Adrenal gland (tissue), 19 donors: Measurements from ENCODE around the gene CSTPP1. TPM values are rescaled to one million over a fixed set of nuclear protein-coding genes. Genes with fewer than 3 reads are reported as not detected.
A peak's percentile ranks its signal among the peaks of the same experiment; 100 is the strongest.

ENCODE experiments used
- DNase-seq, 7 donors: peaks; one replicate each; pipeline ENCODE4 v3.0.0-alpha.2; 2019 to 2020
- H3K27ac ChIP-seq, 5 donors: fragments of 200-600 bp; sonication (generic) in 4 of 5; 1 replicate in 3 of 5; 2 replicates in 2 of 5; pipeline versions ENCODE4 v1.5.1 to v1.8.0; 2016 to 2020; ENCODE audit warnings: mild to moderate bottlenecking in 1 of 5
- H3K27me3 ChIP-seq: fragments of 200-600 bp; 2 replicates; pipeline ENCODE4 v1.8.0; 2021
- H3K36me3 ChIP-seq, 2 donors: fragments of 200-600 bp; replicated peaks in 1 of 2; 1 replicate in 1 of 2; 2 replicates in 1 of 2; pipeline versions ENCODE4 v1.5.1 to v1.8.0; 2018 to 2022
- H3K4me1 ChIP-seq, 2 donors: fragments of 200-600 bp; replicated peaks in 1 of 2; 1 replicate in 1 of 2; 2 replicates in 1 of 2; pipeline versions ENCODE4 v1.5.1 to v1.8.0; 2018 to 2021
- H3K4me3 ChIP-seq, 4 donors: fragments of 200-600 bp; sonication (generic) in 3 of 4; one replicate each; pipeline ENCODE4 v1.5.1; 2016 to 2018
- H3K9me3 ChIP-seq, 3 donors: fragments of 200-600 bp; sonication (generic) in 1 of 3; replicated peaks in 1 of 3; 1 replicate in 2 of 3; 2 replicates in 1 of 3; pipeline versions ENCODE4 v1.5.1 to v1.8.0; 2016 to 2021
- CTCF ChIP-seq, 6 experiments: fragments of 450-650 bp in 4 of 6; fragments of 200-600 bp in 2 of 6; sonication (generic) in 1 of 6; IDR thresholded peaks; 1 replicate in 5 of 6; 2 replicates in 1 of 6; pipeline versions ENCODE4 v1.5.1 to v1.8.0; 2016 to 2021; ENCODE audit warnings: antibody characterized with exemption in 6 of 6, mild to moderate bottlenecking in 2 of 6, moderate library complexity in 1 of 6
- POLR2A ChIP-seq, 2 donors: fragments of 450-650 bp; IDR thresholded peaks; one replicate each; pipeline ENCODE4 v1.6.1; 2017; ENCODE audit warnings: antibody characterized with exemption in 2 of 2, mild to moderate bottlenecking in 2 of 2, moderate library complexity in 1 of 2
- WGBS, 4 donors: extraction: QIAGEN DNeasy Blood & Tissue Kit in 2 of 4; methylation state at CpG; one replicate each; pipeline versions ENCODE4 v1.1.5 to v1.1.7; 2013 to 2017; 5-methylcytosine and 5-hydroxymethylcytosine counted together
- intact Hi-C, 2 donors: fragments of 100-400 bp; cut with DNase I; formaldehyde crosslinking; loops; one replicate each; pipeline versions ENCODE4 v1.14.1 to v1.15.0; 2022 to 2023
- long read RNA-seq, 10 donors: library from polyadenylated mRNA in 3 of 10; unstranded in 2 of 10; stranded (forward) in 1 of 10; transcript quantifications; one replicate each; pipeline ENCODE4 v2.0.0 and lab custom pipeline, GENCODE V29; 2021 to 2026
- polyA plus RNA-seq, 3 donors: library from polyadenylated mRNA; stranded (reverse); fragments of 200-250 nt in 2 of 3; fragments of 350-450 nt in 1 of 3; fragmentation: Illumina TruSeq in 1 of 3; extraction: RNeasy Lipid Tissue Mini Kit (QIAGEN cat#74804) in 1 of 3; gene quantifications; one replicate each; pipeline ENCODE4 v1.2.3, GENCODE V29; 2013 to 2014
- total RNA-seq, 9 donors: library from RNA; depleted of rRNA in 4 of 9; stranded (reverse); fragments of >200 nt in 4 of 9; fragments of 120-200 nt in 1 of 9; fragmentation: NEBNext Ultra II Directional in 1 of 9; extraction: Animal tissue kit (Norgen Biotek cat#: 25700) in 1 of 9; gene quantifications; one replicate each; pipeline versions ENCODE4 v1.1.0 to v1.2.4, GENCODE V29; 2013 to 2023
- donor health status: healthy with polysubstance abuse.
- donor health status: Bipolar disorder and iron deficiency.
- donor health status: DM: yes; HTN: yes; CAD: no.
- donor health status: DM: no; HTN: no; CAD: no.
- donor health status: DM: no; HTN: no; CAD: no.
- donor health status: DM: yes; HTN: yes; CAD: no.

CSTPP1 gene
- total RNA-seq (10 to 100 TPM; 17.6 to 63.0 (median 24.7) TPM), polyA plus RNA-seq (10 to 100 TPM; 19.2 to 26.9 (median 23.5) TPM)
- long read RNA-seq, donor 1, transcript C11orf49-201 (9 exons, 1,645 nt), result major isoform, 6 of 16 reads
- long read RNA-seq, donor 1, partial matches to known transcripts, result 0 of 16 reads
- long read RNA-seq, donor 1, other reads (novel, unspliced or antisense), result 0 of 16 reads
- long read RNA-seq, donor 2, partial matches to known transcripts, result 0 of 13 reads
- long read RNA-seq, donor 2, other reads (novel, unspliced or antisense), result 0 of 13 reads
- long read RNA-seq, donor 3, transcript C11orf49-204 (8 exons, 1,916 nt), result major isoform, 5 of 12 reads
- long read RNA-seq, donor 3, partial matches to known transcripts, result 0 of 12 reads
- long read RNA-seq, donor 3, other reads (novel, unspliced or antisense), result 0 of 12 reads
- long read RNA-seq, donor 4, transcript C11orf49-207 (8 exons, 1,527 nt), result minor isoform, 6 of 48 reads
- long read RNA-seq, donor 4, transcript C11orf49-201 (9 exons, 1,645 nt), result major isoform, 22 of 48 reads
- long read RNA-seq, donor 4, partial matches to known transcripts, result 4 of 48 reads
- long read RNA-seq, donor 4, other reads (novel, unspliced or antisense), result 10 of 48 reads
- long read RNA-seq, donor 5, transcript C11orf49-204 (8 exons, 1,916 nt), result minor isoform, 5 of 65 reads
- long read RNA-seq, donor 5, transcript C11orf49-201 (9 exons, 1,645 nt), result major isoform, 38 of 65 reads
- long read RNA-seq, donor 5, transcript C11orf49-223 (1 exons, 2,141 nt), result minor isoform, 5 of 65 reads
- long read RNA-seq, donor 5, partial matches to known transcripts, result 2 of 65 reads
- long read RNA-seq, donor 5, other reads (novel, unspliced or antisense), result 10 of 65 reads
- long read RNA-seq, donor 6, transcript C11orf49-201 (9 exons, 1,645 nt), result major isoform, 12 of 30 reads
- long read RNA-seq, donor 6, partial matches to known transcripts, result 5 of 30 reads
- long read RNA-seq, donor 6, other reads (novel, unspliced or antisense), result 6 of 30 reads
- long read RNA-seq, donor 7, transcript C11orf49-201 (9 exons, 1,645 nt), result major isoform, 5 of 12 reads
- long read RNA-seq, donor 7, partial matches to known transcripts, result 0 of 12 reads
- long read RNA-seq, donor 7, other reads (novel, unspliced or antisense), result 0 of 12 reads
- long read RNA-seq, donor 8, transcript C11orf49-201 (9 exons, 1,645 nt), result major isoform, 11 of 19 reads
- long read RNA-seq, donor 8, partial matches to known transcripts, result 0 of 19 reads
- long read RNA-seq, donor 8, other reads (novel, unspliced or antisense), result 0 of 19 reads
- long read RNA-seq, donor 9, transcript C11orf49-201 (9 exons, 1,645 nt), result minor isoform, 6 of 38 reads
- long read RNA-seq, donor 9, transcript C11orf49-223 (1 exons, 2,141 nt), result major isoform, 13 of 38 reads
- long read RNA-seq, donor 9, partial matches to known transcripts, result 5 of 38 reads
- long read RNA-seq, donor 9, other reads (novel, unspliced or antisense), result 6 of 38 reads
- long read RNA-seq, donor 10, transcript C11orf49-201 (9 exons, 1,645 nt), result major isoform, 6 of 9 reads
- long read RNA-seq, donor 10, partial matches to known transcripts, result 0 of 9 reads
- long read RNA-seq, donor 10, other reads (novel, unspliced or antisense), result 0 of 9 reads

- H3K4me1 ChIP-seq, result peaks cover 4 to 10% of the 10 kb centered on the region in 2 donors
- 18 to 32% (median 25%) methylated on average over 27 to 41 of the region's 41 CpGs for WGBS, 4 donors
- peak within 1 kb of the TSS; percentile 29 to 88 (median 59) for H3K4me3 ChIP-seq
- peak; percentile 92 to 98 (median 96) for DNase-seq
- no peaks in the 10 kb centered on the region for H3K9me3 ChIP-seq
- intact Hi-C loops, result no loop called here
- H3K36me3 ChIP-seq, result no peaks in the 10 kb centered on the region
- no peaks in the 10 kb centered on the region for H3K27me3 ChIP-seq
- TF ChIP-seq CTCF (IDR thresholded peaks at IDR 0.05) (no peak), POLR2A (IDR thresholded peaks at IDR 0.05) (no peak)
- H3K27ac ChIP-seq, result peak within 1 kb of the TSS in 1 of 5 donors; percentile 8
Observed at GRCh38 chr11:46936138-46937110, at the start of gene CSTPP1. CSTPP1 (plus strand) TSS chr11:46936761; CDS start chr11:46936806, 45 bp downstream.

- H3K27ac ChIP-seq, result no peak overlapping the region
- H3K4me3 ChIP-seq, result no peak overlapping the region
- intact Hi-C loops, result loop anchor here (2.0 to 5.0 kb wide), 2 partner anchors 264 kb away; no protein-coding TSS in a partner anchor
- H3K4me1 ChIP-seq, result no peaks in the 10 kb centered on the region
- no peak for DNase-seq
- H3K9me3 ChIP-seq, result no peaks in the 10 kb centered on the region
- H3K36me3 ChIP-seq, result peaks cover 0 to 4% of the 10 kb centered on the region in 2 donors
- whole genome bisulfite sequencing, 4 donors, result 85 to 92% (median 89%) methylated on average over 5 of the region's 5 CpGs
- no peaks in the 10 kb centered on the region for H3K27me3 ChIP-seq
- TF ChIP-seq POLR2A (IDR thresholded peaks at IDR 0.05), result no peak
- TF ChIP-seq CTCF (IDR thresholded peaks at IDR 0.05), result no peak
Observed at GRCh38 chr11:46888636-46889035, 47.9 kb upstream of the CSTPP1 start.

- no peak for TF ChIP-seq CTCF (IDR thresholded peaks at IDR 0.05)
- TF ChIP-seq POLR2A (IDR thresholded peaks at IDR 0.05), result no peak
- DNase-seq, result no peak
- H3K36me3 ChIP-seq, result no peaks in the 10 kb centered on the region
Observed at GRCh38 chr11:46889251-46889650, 47.3 kb upstream of the CSTPP1 start.

More at GRCh38 chr11:46889251-46889650, 47.3 kb upstream of the CSTPP1 start:
- Histone ChIP-seq H3K27me3 (no peaks in the 10 kb centered on the region), H3K4me1 (no peaks in the 10 kb centered on the region), H3K9me3 (no peaks in the 10 kb centered on the region), H3K27ac (no peak overlapping the region), H3K4me3 (no peak overlapping the region)
- 65 to 82% (median 74%) methylated on average over 7 of the region's 7 CpGs for WGBS, 4 donors
- intact Hi-C loops, result loop anchor here (2.0 to 5.0 kb wide), 2 partner anchors 263 to 264 kb away; no protein-coding TSS in a partner anchor
